ENCODE measurements around the gene PKN1. TPM values are rescaled to one million over a fixed set of nuclear protein-coding genes. Genes with fewer than 3 reads are reported as not detected.
A peak's percentile ranks its signal among the peaks of the same experiment; 100 is the strongest.

PKN1 gene
- 35.9 TPM for polyA plus RNA-seq (2013, experiment 1 of 2)
- 37.9 TPM for polyA plus RNA-seq (2013, experiment 2 of 2)

- no peak within 1 kb of the TSS for H4K8ac ChIP-seq (ENCODE audit: low read depth, low read length)
- no peaks in the 10 kb centered on the region for H3K27me3 ChIP-seq (ENCODE audit: insufficient read depth, low read length, poor library complexity)
- H3K4me3 ChIP-seq (ENCODE audit: low read length): peak within 1 kb of the TSS; percentile 43
- no peak within 1 kb of the TSS for H3K27ac ChIP-seq (ENCODE audit: low read depth, low read length)
- H2BK5ac ChIP-seq (ENCODE audit: low read length): no peak within 1 kb of the TSS
- no peak within 1 kb of the TSS for H2AK5ac ChIP-seq (ENCODE audit: low read length)
- no peaks in the 10 kb centered on the region for H3K79me1 ChIP-seq (ENCODE audit: low read length)
- no peaks in the 10 kb centered on the region for H3K79me2 ChIP-seq (ENCODE audit: control insufficient read depth, insufficient read depth, low read length)
- peak within 1 kb of the TSS; percentile 81 for H3K56ac ChIP-seq (ENCODE audit: low read length)
- peak within 1 kb of the TSS; percentile 68 for H3K9ac ChIP-seq (ENCODE audit: low read length)
- DNase-seq: peak; percentile 52
- peak within 1 kb of the TSS; percentile 73 for H3K4ac ChIP-seq (ENCODE audit: low read depth, low read length)
- peak within 1 kb of the TSS; percentile 84 for H3K18ac ChIP-seq (ENCODE audit: low read length)
- no peak within 1 kb of the TSS for H2BK120ac ChIP-seq (ENCODE audit: low read depth, low read length)
- no peaks in the 10 kb centered on the region for H3K36me3 ChIP-seq (ENCODE audit: control insufficient read depth, insufficient read depth, low read length)
- no peak within 1 kb of the TSS for H4K5ac ChIP-seq (ENCODE audit: low read length)
- WGBS (ENCODE audit: extremely low coverage, insufficient coverage, low lambda C conversion rate): no CpG with 5 or more reads among the region's 85 CpGs
- H3K23ac ChIP-seq (ENCODE audit: low read length): peak within 1 kb of the TSS; percentile 94
- H3K4me2 ChIP-seq (ENCODE audit: low read length): peak within 1 kb of the TSS; percentile 71
- no peak within 1 kb of the TSS for H2BK15ac ChIP-seq (replicated peaks; ENCODE audit: low read depth)
- H3K4me1 ChIP-seq (ENCODE audit: control insufficient read depth, low read depth, low read length): no peaks in the 10 kb centered on the region
These were observed at the start of gene PKN1 for GRCh38 chr19:14432791-14433553. PKN1 (plus strand) TSS chr19:14433306; CDS start chr19:14433522, 216 bp downstream.

GRCh38 chr19:14383661-14384555 is 49.2 kb upstream of the PKN1 start:
- Histone ChIP-seq H2BK120ac (ENCODE audit: low read depth, low read length) (no peak overlapping the region), H3K79me1 (ENCODE audit: low read length) (no peaks in the 10 kb centered on the region), H2BK5ac (ENCODE audit: low read length) (no peak overlapping the region), H4K5ac (ENCODE audit: low read length) (no peak overlapping the region), H3K4me3 (ENCODE audit: low read length) (no peak overlapping the region), H3K4me2 (ENCODE audit: low read length) (no peak overlapping the region), H3K18ac (ENCODE audit: low read length) (peak overlapping the region; percentile 35), H2AK5ac (ENCODE audit: low read length) (peak overlapping the region; percentile 22), H3K4me1 (ENCODE audit: control insufficient read depth, low read depth, low read length) (no peaks in the 10 kb centered on the region), H3K56ac (ENCODE audit: low read length) (peak overlapping the region; percentile 56), H3K23ac (ENCODE audit: low read length) (peak overlapping the region; percentile 45), H3K9ac (ENCODE audit: low read length) (no peak overlapping the region), H4K8ac (ENCODE audit: low read depth, low read length) (no peak overlapping the region), H3K4ac (ENCODE audit: low read depth, low read length) (no peak overlapping the region), H2BK15ac (replicated peaks; ENCODE audit: low read depth) (no peak overlapping the region), H3K36me3 (ENCODE audit: control insufficient read depth, insufficient read depth, low read length) (no peaks in the 10 kb centered on the region), H3K79me2 (ENCODE audit: control insufficient read depth, insufficient read depth, low read length) (no peaks in the 10 kb centered on the region), H3K27me3 (ENCODE audit: insufficient read depth, low read length, poor library complexity) (no peaks in the 10 kb centered on the region), H3K27ac (ENCODE audit: low read depth, low read length) (no peak overlapping the region)
- WGBS (ENCODE audit: extremely low coverage, insufficient coverage, low lambda C conversion rate): no CpG with 5 or more reads among the region's 10 CpGs
- peak; percentile 44 for DNase-seq

- no peak for DNase-seq
- Histone ChIP-seq H3K4me3 (ENCODE audit: low read length) (no peak overlapping the region), H3K4ac (ENCODE audit: low read depth, low read length) (no peak overlapping the region), H2BK15ac (replicated peaks; ENCODE audit: low read depth) (no peak overlapping the region), H3K56ac (ENCODE audit: low read length) (no peak overlapping the region), H3K36me3 (ENCODE audit: control insufficient read depth, insufficient read depth, low read length) (no peaks in the 10 kb centered on the region), H3K4me2 (ENCODE audit: low read length) (no peak overlapping the region), H4K5ac (ENCODE audit: low read length) (no peak overlapping the region), H3K79me2 (ENCODE audit: control insufficient read depth, insufficient read depth, low read length) (no peaks in the 10 kb centered on the region), H3K4me1 (ENCODE audit: control insufficient read depth, low read depth, low read length) (no peaks in the 10 kb centered on the region), H3K18ac (ENCODE audit: low read length) (no peak overlapping the region), H3K79me1 (ENCODE audit: low read length) (no peaks in the 10 kb centered on the region), H3K27me3 (ENCODE audit: insufficient read depth, low read length, poor library complexity) (no peaks in the 10 kb centered on the region), H2AK5ac (ENCODE audit: low read length) (no peak overlapping the region), H2BK5ac (ENCODE audit: low read length) (no peak overlapping the region), H3K27ac (ENCODE audit: low read depth, low read length) (no peak overlapping the region), H2BK120ac (ENCODE audit: low read depth, low read length) (no peak overlapping the region), H3K9ac (ENCODE audit: low read length) (no peak overlapping the region), H4K8ac (ENCODE audit: low read depth, low read length) (no peak overlapping the region), H3K23ac (ENCODE audit: low read length) (no peak overlapping the region)
- WGBS (ENCODE audit: extremely low coverage, insufficient coverage, low lambda C conversion rate): no CpG with 5 or more reads among the region's 11 CpGs
These were observed 47.6 kb upstream of the PKN1 start for GRCh38 chr19:14385492-14385891.

- Histone ChIP-seq H3K27ac (ENCODE audit: low read depth, low read length) (no peak overlapping the region), H2BK15ac (replicated peaks; ENCODE audit: low read depth) (no peak overlapping the region), H3K4me2 (ENCODE audit: low read length) (no peak overlapping the region), H3K23ac (ENCODE audit: low read length) (no peak overlapping the region), H3K18ac (ENCODE audit: low read length) (no peak overlapping the region), H3K79me1 (ENCODE audit: low read length) (no peaks in the 10 kb centered on the region), H3K27me3 (ENCODE audit: insufficient read depth, low read length, poor library complexity) (no peaks in the 10 kb centered on the region), H3K4me3 (ENCODE audit: low read length) (no peak overlapping the region), H3K4ac (ENCODE audit: low read depth, low read length) (no peak overlapping the region), H2BK5ac (ENCODE audit: low read length) (no peak overlapping the region), H3K79me2 (ENCODE audit: control insufficient read depth, insufficient read depth, low read length) (no peaks in the 10 kb centered on the region), H3K36me3 (ENCODE audit: control insufficient read depth, insufficient read depth, low read length) (no peaks in the 10 kb centered on the region), H3K9ac (ENCODE audit: low read length) (no peak overlapping the region), H3K56ac (ENCODE audit: low read length) (no peak overlapping the region), H2BK120ac (ENCODE audit: low read depth, low read length) (no peak overlapping the region), H3K4me1 (ENCODE audit: control insufficient read depth, low read depth, low read length) (no peaks in the 10 kb centered on the region), H2AK5ac (ENCODE audit: low read length) (no peak overlapping the region), H4K5ac (ENCODE audit: low read length) (no peak overlapping the region), H4K8ac (ENCODE audit: low read depth, low read length) (no peak overlapping the region)
- no peak for DNase-seq
- WGBS (ENCODE audit: extremely low coverage, insufficient coverage, low lambda C conversion rate): no CpG with 5 or more reads among the region's 5 CpGs
These were observed 42.6 kb upstream of the PKN1 start for GRCh38 chr19:14390548-14390947.

- Histone ChIP-seq H3K9ac (ENCODE audit: low read length) (no peak overlapping the region), H3K4ac (ENCODE audit: low read depth, low read length) (no peak overlapping the region), H2BK120ac (ENCODE audit: low read depth, low read length) (no peak overlapping the region), H3K4me1 (ENCODE audit: control insufficient read depth, low read depth, low read length) (no peaks in the 10 kb centered on the region), H3K79me2 (ENCODE audit: control insufficient read depth, insufficient read depth, low read length) (no peaks in the 10 kb centered on the region), H2AK5ac (ENCODE audit: low read length) (no peak overlapping the region), H3K4me3 (ENCODE audit: low read length) (no peak overlapping the region), H3K36me3 (ENCODE audit: control insufficient read depth, insufficient read depth, low read length) (no peaks in the 10 kb centered on the region), H3K18ac (ENCODE audit: low read length) (no peak overlapping the region), H3K27ac (ENCODE audit: low read depth, low read length) (no peak overlapping the region), H3K79me1 (ENCODE audit: low read length) (no peaks in the 10 kb centered on the region), H3K23ac (ENCODE audit: low read length) (no peak overlapping the region), H2BK5ac (ENCODE audit: low read length) (no peak overlapping the region), H3K4me2 (ENCODE audit: low read length) (no peak overlapping the region), H4K8ac (ENCODE audit: low read depth, low read length) (no peak overlapping the region), H2BK15ac (replicated peaks; ENCODE audit: low read depth) (no peak overlapping the region), H3K27me3 (ENCODE audit: insufficient read depth, low read length, poor library complexity) (no peaks in the 10 kb centered on the region), H4K5ac (ENCODE audit: low read length) (no peak overlapping the region), H3K56ac (ENCODE audit: low read length) (no peak overlapping the region)
- DNase-seq: no peak
- no CpG with 5 or more reads among the region's 10 CpGs for WGBS (ENCODE audit: extremely low coverage, insufficient coverage, low lambda C conversion rate)
These were observed 41.8 kb upstream of the PKN1 start for GRCh38 chr19:14391156-14391821.

All from mesendoderm (in vitro differentiated cells).